GM12878 (cell line): ENCODE measurements around the gene KLRK1. TPM values are rescaled to one million over a fixed set of nuclear protein-coding genes. Genes with fewer than 3 reads are reported as not detected.
"Not testable (repeated sequence)": the region's sequence is repeated elsewhere in the genome, so short reads cannot be mapped to it uniquely, and the experiment has no call there.

Experiments used
- ATAC-seq: fragments of 200-7000 bp; cut with Tn5 transposase; 3 replicates; pipeline ENCODE4 v1.9.1; 2020; ENCODE audit warnings: mild to moderate bottlenecking, moderate library complexity
- BruUV-seq: library from RNA; stranded (reverse); fragments of 400-500 nt; replicated peaks from 2 replicates; lab custom pipeline; 2021; lab: Mats Ljungman, UMichigan
- CTCF ChIA-PET: fragments of 300-600 bp; sonication (Branson Sonifier 250); formaldehyde crosslinking; extraction: SDS; loops from one replicate; lab custom pipeline; 2021; ENCODE audit warnings: inconsistent platforms; lab: Yijun Ruan, JAX
- POLR2A ChIA-PET: fragments of 350-600 bp; formaldehyde crosslinking; extraction: SDS; loops from one replicate; lab custom pipeline; 2021; ENCODE audit warnings: inconsistent platforms; lab: Charles Lee
- RAD21 ChIA-PET: fragments of 300-600 bp; sonication (Branson Sonifier 250); formaldehyde crosslinking; loops from one replicate; lab custom pipeline; 2023; ENCODE audit warnings: antibody characterized with exemption; ENCODE audit not compliant: unreplicated experiment; lab: Charles Lee
- SMC1A ChIA-PET: fragments of 300-600 bp; sonication (Branson Sonifier 250); formaldehyde crosslinking; loops from one replicate; lab custom pipeline; 2023; ENCODE audit not compliant: unreplicated experiment, uncharacterized antibody; lab: Charles Lee
- DNase-seq: peaks from one replicate; pipeline ENCODE4 v3.0.0-alpha.2; 2011; ENCODE audit warnings: low read depth, low spot score
- FAIRE-seq: peaks from 3 replicates; lab custom pipeline; 2011; peaks lifted over from hg19 to GRCh38; lab: Jason Lieb, UNC
- H2AFZ ChIP-seq: 2 replicates; pipeline ENCODE4 v1.6.0; 2011; ENCODE audit warnings: low read depth, low read length, control low read depth; ENCODE audit not compliant: control insufficient read depth
- H3K27ac ChIP-seq: 2 replicates; pipeline ENCODE4 v1.5.1; 2011; ENCODE audit warnings: control low read depth; ENCODE audit not compliant: control insufficient read depth, insufficient read depth
- H3K27me3 ChIP-seq, 2 experiments: replicated peaks in 1 of 2; 2 replicates each; pipeline versions ENCODE4 v1.6.0 to v1.6.1; 2011; ENCODE audit warnings: low read length in 1 of 2; ENCODE audit not compliant: control insufficient read depth in 2 of 2, insufficient read depth in 2 of 2
- H3K36me3 ChIP-seq, 2 experiments: 2 replicates each; pipeline ENCODE4 v1.5.1; 2011; ENCODE audit warnings: low read length in 1 of 2; ENCODE audit not compliant: control insufficient read depth in 2 of 2, insufficient read depth in 2 of 2
- H3K4me1 ChIP-seq: 2 replicates; pipeline ENCODE4 v1.6.1; 2011; ENCODE audit warnings: mild to moderate bottlenecking, low read length, moderate library complexity, mixed read lengths; ENCODE audit not compliant: control insufficient read depth, insufficient read depth
- H3K4me2 ChIP-seq: 2 replicates; pipeline ENCODE4 v1.6.0; 2011; ENCODE audit warnings: control low read depth; ENCODE audit not compliant: control insufficient read depth, insufficient read depth
- H3K4me3 ChIP-seq: fragments of 200-600 bp; sonication (generic); 2 replicates; pipeline ENCODE4 v1.5.1; 2016
- H3K79me2 ChIP-seq: 2 replicates; pipeline ENCODE4 v1.6.0; 2011; ENCODE audit warnings: low read length; ENCODE audit not compliant: control insufficient read depth, insufficient read depth
- H3K9ac ChIP-seq: 2 replicates; pipeline ENCODE4 v1.8.0; 2011; ENCODE audit warnings: low read length, control low read depth, mixed read lengths; ENCODE audit not compliant: control insufficient read depth, insufficient read depth
- H3K9me3 ChIP-seq: replicated peaks from 3 replicates; pipeline ENCODE4 v1.5.1; 2011; ENCODE audit warnings: mild to moderate bottlenecking, low read length; ENCODE audit not compliant: control insufficient read depth, insufficient read depth
- H4K20me1 ChIP-seq: 2 replicates; pipeline ENCODE4 v1.6.0; 2011; ENCODE audit not compliant: control insufficient read depth, insufficient read depth
- JUNB ChIP-seq: IDR thresholded peaks from 2 replicates; pipeline ENCODE4 v1.6.1; 2016; ENCODE audit warnings: antibody characterized with exemption, mild to moderate bottlenecking
- RUNX3 ChIP-seq: IDR thresholded peaks from 2 replicates; pipeline ENCODE4 v1.6.1; 2012; ENCODE audit warnings: low read length, inconsistent platforms
- WGBS: methylation state at CpG from one replicate; pipeline ENCODE4 v1.1.6; 2016; ENCODE audit warnings: low lambda C conversion rate; ENCODE audit not compliant: insufficient replicate concordance, insufficient coverage; ENCODE audit errors: missing lambda C conversion rate; 5-methylcytosine and 5-hydroxymethylcytosine counted together
- in situ Hi-C: fragments of 300-500 bp; cut with MboI; formaldehyde crosslinking; loops from 9 replicates; pipeline ENCODE4 v1.14.3; 2018; ENCODE audit warnings: mixed read lengths
- intact Hi-C: fragments of 100-400 bp; cut with micrococcal nuclease; formaldehyde crosslinking; loops from one replicate; pipeline ENCODE4 v1.14.2; 2022; ENCODE audit not compliant: unreplicated experiment
- polyA plus RNA-seq, 11 experiments: library from polyadenylated mRNA; depleted of rRNA in 4 of 11; unstranded in 6 of 11; stranded (reverse) in 5 of 11; fragments of >200 nt; fragmentation: Nextera tagmentation in 4 of 11; fragmentation: Illumina TruSeq in 1 of 11; extraction: Ambion mirVana in 4 of 11; extraction: Trizol in 1 of 11; gene quantifications; 1 replicate in 1 of 11; 2 replicates in 10 of 11; pipeline versions ENCODE4 v1.2.1 to v1.2.3, GENCODE V29; 2011 to 2016; ENCODE audit warnings: inconsistent platforms in 2 of 11, missing spikeins in 2 of 11, low read depth in 1 of 11
- total RNA-seq, 4 experiments: library from RNA; depleted of rRNA in 3 of 4; stranded (reverse); fragments of >200 nt in 3 of 4; fragmentation: Illumina TruSeq in 1 of 4; extraction: Trizol in 1 of 4; gene quantifications; 2 replicates each; pipeline versions ENCODE4 v1.2.1 to v1.2.3, GENCODE V29; 2013 to 2021

Gene KLRK1
- total and polyA plus RNA-seq, 10 of the 15 experiments (the other 5 are each of a cell fraction or from before 2014, with no cell fraction given), result 0.27 to 2.0 (median 0.99) TPM

GRCh38 chr12:10435816-10436215 is 46.0 kb upstream of the KLRK1 start, which contains the start of gene KLRC2:
TSS of gene KLRC2 (minus strand) at chr12:10436010. CDS start at chr12:10435986, 24 bp downstream.
- H3K27me3 ChIP-seq, H3K4me3 ChIP-seq, H2AFZ ChIP-seq, H3K79me2 ChIP-seq, H3K4me1 ChIP-seq, H3K9me3 ChIP-seq, intact Hi-C loops, H3K4me2 ChIP-seq, POLR2A ChIA-PET, RAD21 ChIA-PET, H4K20me1 ChIP-seq, H3K36me3 ChIP-seq, FAIRE-seq, CTCF ChIA-PET, H3K9ac ChIP-seq, BruUV-seq, H3K27ac ChIP-seq, in situ Hi-C loops, DNase-seq: not testable (repeated sequence)
- TF ChIP-seq JUNB, result peak; percentile 68
- WGBS, result 18% methylated on average over 3 of the region's 3 CpGs
- ATAC-seq, result peak; percentile 60; the same call in 2 of the 3 replicates
- SMC1A ChIA-PET, result interaction anchor here (1.6 kb wide), 1 partner anchor 25 kb away, joined by 3 read pairs; no protein-coding TSS in a partner anchor

- DNase-seq, H3K27ac ChIP-seq, H3K9ac ChIP-seq, intact Hi-C loops, H3K4me2 ChIP-seq, RAD21 ChIA-PET, H2AFZ ChIP-seq, BruUV-seq, SMC1A ChIA-PET, H4K20me1 ChIP-seq, in situ Hi-C loops, CTCF ChIA-PET, H3K4me1 ChIP-seq, POLR2A ChIA-PET, H3K9me3 ChIP-seq, H3K27me3 ChIP-seq, H3K79me2 ChIP-seq, H3K36me3 ChIP-seq, H3K4me3 ChIP-seq: not testable (repeated sequence)
- FAIRE-seq, result peak; percentile 38
- WGBS, result 9% methylated on average over 4 of the region's 4 CpGs
- 0 out of 2 replicates have a peak, but pooled peaks have one; percentile 7 for TF ChIP-seq RUNX3
- ATAC-seq, result peak; percentile 86
Measured at GRCh38 chr12:10430623-10431022, 40.8 kb upstream of the KLRK1 start.

GRCh38 chr12:10425938-10426337 is 36.1 kb upstream of the KLRK1 start:
- H3K36me3 ChIP-seq, POLR2A ChIA-PET, H3K9me3 ChIP-seq, SMC1A ChIA-PET, FAIRE-seq, RAD21 ChIA-PET, in situ Hi-C loops, H3K9ac ChIP-seq, DNase-seq, H2AFZ ChIP-seq, H3K4me2 ChIP-seq, ATAC-seq, H3K4me1 ChIP-seq, H3K27me3 ChIP-seq, BruUV-seq, H3K27ac ChIP-seq, H3K79me2 ChIP-seq, H3K4me3 ChIP-seq, intact Hi-C loops, H4K20me1 ChIP-seq: not testable (repeated sequence)
- CTCF ChIA-PET, result interaction anchor here (0.7 kb wide), 1 partner anchor 325 kb away, joined by 3 read pairs; no protein-coding TSS in a partner anchor
- WGBS, result 68% methylated on average over 6 of the region's 8 CpGs

- H2AFZ ChIP-seq, H3K79me2 ChIP-seq, BruUV-seq, H3K9me3 ChIP-seq, CTCF ChIA-PET, H3K27ac ChIP-seq, H3K4me1 ChIP-seq, H4K20me1 ChIP-seq, H3K27me3 ChIP-seq, H3K4me2 ChIP-seq, POLR2A ChIA-PET, DNase-seq, SMC1A ChIA-PET, RAD21 ChIA-PET, in situ Hi-C loops, H3K36me3 ChIP-seq, intact Hi-C loops, H3K4me3 ChIP-seq, FAIRE-seq, H3K9ac ChIP-seq, ATAC-seq: not testable (repeated sequence)
- 56% methylated on average over 1 of the region's 1 CpG for WGBS
Measured at GRCh38 chr12:10424260-10424899, 34.5 kb upstream of the KLRK1 start.
